Calu3 (cell line): Measurements from ENCODE around the gene ATP8B2. TPM values are rescaled to one million over a fixed set of nuclear protein-coding genes. Genes with fewer than 3 reads are reported as not detected.

Source experiments
- BruUV-seq: library from RNA; stranded (reverse); fragments of 400-500 nt; replicated peaks from 2 replicates; lab custom pipeline; 2021; lab: Mats Ljungman, UMichigan
- CTCF ChIA-PET: fragments of 300-600 bp; sonication (Branson Sonifier 250); formaldehyde crosslinking; loops from one replicate; lab custom pipeline; 2022; ENCODE audit warnings: antibody characterized with exemption; lab: Charles Lee
- DNase-seq: peaks from one replicate; pipeline ENCODE4 v3.0.0; 2022
- H3K27ac Mint-ChIP-seq: one replicate; pipeline ENCODE4 v1.8.0; 2022; ENCODE audit warnings: mixed read lengths; ENCODE audit not compliant: unreplicated experiment
- H3K27me3 Mint-ChIP-seq: one replicate; pipeline ENCODE4 v1.8.0; 2022; ENCODE audit warnings: mixed read lengths; ENCODE audit not compliant: unreplicated experiment
- H3K36me3 Mint-ChIP-seq: one replicate; pipeline ENCODE4 v1.8.0; 2022; ENCODE audit warnings: mild to moderate bottlenecking, moderate library complexity, mixed read lengths; ENCODE audit not compliant: insufficient read depth, unreplicated experiment
- H3K4me1 Mint-ChIP-seq: one replicate; pipeline ENCODE4 v1.8.0; 2022; ENCODE audit warnings: mild to moderate bottlenecking, low read depth, mixed read lengths; ENCODE audit not compliant: unreplicated experiment
- H3K4me3 Mint-ChIP-seq: one replicate; pipeline ENCODE4 v1.8.0; 2022; ENCODE audit warnings: mild to moderate bottlenecking, low read depth, moderate library complexity, mixed read lengths; ENCODE audit not compliant: unreplicated experiment
- H3K9me3 Mint-ChIP-seq: one replicate; pipeline ENCODE4 v1.8.0; 2022; ENCODE audit warnings: low read depth, mixed read lengths; ENCODE audit not compliant: unreplicated experiment
- CTCF ChIP-seq: fragments of 200-600 bp; IDR thresholded peaks from one replicate; pipeline ENCODE4 v1.8.0; 2022; ENCODE audit warnings: antibody characterized with exemption; ENCODE audit not compliant: unreplicated experiment
- intact Hi-C: fragments of 100-400 bp; cut with micrococcal nuclease; formaldehyde crosslinking; loops from one replicate; pipeline ENCODE4 v1.10.0; 2022; ENCODE audit not compliant: unreplicated experiment
- total RNA-seq: library from RNA; stranded (reverse); gene quantifications from 2 replicates; pipeline ENCODE4 v1.2.3, GENCODE V29; 2022

The ATP8B2 gene
- total RNA-seq, 1 experiment from 2014 or later = 9.1 TPM

- no peaks in the 10 kb centered on the region for H3K36me3 Mint-ChIP-seq
- BruUV-seq = no TSS peak
Measured at GRCh38 chr1:154290921-154291320, 34.4 kb upstream of the ATP8B2 start.

GRCh38 chr1:154295408-154296235, 29.7 kb upstream of the ATP8B2 start:
- Mint-ChIP-seq H3K4me3 (no peak overlapping the region), H3K27me3 (peaks cover 17% of the 10 kb centered on the region), H3K36me3 (no peaks in the 10 kb centered on the region), H3K9me3 (peaks cover 9% of the 10 kb centered on the region), H3K4me1 (no peaks in the 10 kb centered on the region), H3K27ac (no peak overlapping the region)
- TF ChIP-seq CTCF = no peak
- no peak for DNase-seq
- intact Hi-C loops = no loop called here
- no TSS peak for BruUV-seq
- CTCF ChIA-PET = no interaction called here

More at GRCh38 chr1:154290921-154291320, 34.4 kb upstream of the ATP8B2 start:
- H3K27ac Mint-ChIP-seq = no peak overlapping the region
- TF ChIP-seq CTCF = no peak
- peaks cover 6% of the 10 kb centered on the region for H3K9me3 Mint-ChIP-seq
- H3K4me3 Mint-ChIP-seq = no peak overlapping the region
- DNase-seq = no peak
- no peaks in the 10 kb centered on the region for H3K4me1 Mint-ChIP-seq
- intact Hi-C loops = no loop called here
- peaks cover 40% of the 10 kb centered on the region for H3K27me3 Mint-ChIP-seq
- CTCF ChIA-PET = interaction anchor here (0.6 kb wide), 1 partner anchor 13 kb away, joined by 4 read pairs; no protein-coding TSS in a partner anchor

DNA sequence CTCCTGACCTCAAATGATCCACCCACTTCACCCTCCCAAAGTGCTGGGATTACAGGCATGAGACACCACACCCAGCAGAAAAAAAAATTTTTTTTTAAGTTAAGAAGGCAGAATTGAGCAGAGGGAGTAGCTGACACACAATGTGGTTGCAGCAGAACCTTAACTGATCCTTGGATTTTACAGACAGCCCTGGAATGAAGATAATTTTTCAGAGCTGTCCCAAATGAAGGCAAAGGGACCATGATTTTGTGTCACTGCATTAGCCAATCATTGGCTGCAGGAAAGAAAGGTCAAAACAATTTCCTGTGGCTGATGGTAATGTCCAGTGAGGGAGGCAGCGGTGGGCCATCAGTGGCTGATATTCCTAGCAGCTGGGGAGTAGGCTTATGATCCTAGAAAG, 23.7 kb upstream of the ATP8B2 start:
- CTCF ChIA-PET = no interaction called here

GRCh38 chr1:154304664-154305337, 20.5 kb upstream of the ATP8B2 start:
- no TSS peak for BruUV-seq
- Mint-ChIP-seq H3K36me3 (no peaks in the 10 kb centered on the region), H3K9me3 (no peaks in the 10 kb centered on the region), H3K4me3 (no peak overlapping the region), H3K27me3 (peaks cover 18% of the 10 kb centered on the region), H3K27ac (no peak overlapping the region), H3K4me1 (no peaks in the 10 kb centered on the region)
- CTCF ChIA-PET = interaction anchor here (0.6 kb wide), 1 partner anchor 8 kb away, joined by 3 read pairs; no protein-coding TSS in a partner anchor
- TF ChIP-seq CTCF = no peak
- no peak for DNase-seq
- intact Hi-C loops = no loop called here

More for the DNA sequence above, 23.7 kb upstream of the ATP8B2 start:
- no TSS peak for BruUV-seq
- Mint-ChIP-seq H3K4me3 (no peak overlapping the region), H3K4me1 (no peaks in the 10 kb centered on the region), H3K36me3 (no peaks in the 10 kb centered on the region), H3K27me3 (peaks cover 18% of the 10 kb centered on the region), H3K9me3 (peaks cover 4% of the 10 kb centered on the region), H3K27ac (no peak overlapping the region)
- DNase-seq = no peak
- intact Hi-C loops = no loop called here
- no peak for TF ChIP-seq CTCF
